Right lobe of liver (tissue), 4 donors: Measurements from ENCODE around the gene MAFB.

Source experiments
- POLR2A ChIP-seq: fragments of 450-650 bp; IDR thresholded peaks from one replicate; pipeline ENCODE4 v1.6.1; 2017; ENCODE audit warnings: antibody characterized with exemption, mild to moderate bottlenecking
- TF ChIP-seq, protein P1 (sequence below), 4 donors: fragments of 200-600 bp in 3 of 4; fragments of 450-650 bp in 1 of 4; IDR thresholded peaks; one replicate each; pipeline versions ENCODE4 v1.5.1 to v1.8.0; 2016 to 2022; ENCODE audit warnings: antibody characterized with exemption in 4 of 4, mild to moderate bottlenecking in 2 of 4
- donor health status: DM: no; HTN: no; CAD: no.
- donor health status: DM: no; HTN: no; CAD: no.
- donor health status: DM: no; HTN: yes; CAD: no.

DNA sequence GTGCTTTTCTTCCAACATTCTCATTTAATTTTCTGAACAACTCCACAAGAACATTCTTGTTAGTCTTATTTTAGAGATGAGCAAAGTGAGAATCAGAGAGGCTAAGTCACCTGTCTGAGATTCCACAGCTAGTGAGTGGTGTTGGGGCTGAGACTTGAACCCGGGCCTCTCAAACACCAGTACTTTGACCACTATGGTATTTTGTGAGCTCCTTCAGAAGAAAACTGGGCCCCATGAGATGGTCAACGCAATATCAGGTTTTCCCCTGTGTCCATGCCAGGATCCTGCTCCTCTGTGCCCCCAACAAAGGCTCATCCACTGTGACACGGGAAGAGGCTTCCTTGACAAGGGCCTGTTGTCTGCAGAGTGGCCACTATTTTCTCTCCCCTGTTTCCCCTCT is 51.9 kb downstream of the MAFB start:
- TF ChIP-seq, protein P1, sequence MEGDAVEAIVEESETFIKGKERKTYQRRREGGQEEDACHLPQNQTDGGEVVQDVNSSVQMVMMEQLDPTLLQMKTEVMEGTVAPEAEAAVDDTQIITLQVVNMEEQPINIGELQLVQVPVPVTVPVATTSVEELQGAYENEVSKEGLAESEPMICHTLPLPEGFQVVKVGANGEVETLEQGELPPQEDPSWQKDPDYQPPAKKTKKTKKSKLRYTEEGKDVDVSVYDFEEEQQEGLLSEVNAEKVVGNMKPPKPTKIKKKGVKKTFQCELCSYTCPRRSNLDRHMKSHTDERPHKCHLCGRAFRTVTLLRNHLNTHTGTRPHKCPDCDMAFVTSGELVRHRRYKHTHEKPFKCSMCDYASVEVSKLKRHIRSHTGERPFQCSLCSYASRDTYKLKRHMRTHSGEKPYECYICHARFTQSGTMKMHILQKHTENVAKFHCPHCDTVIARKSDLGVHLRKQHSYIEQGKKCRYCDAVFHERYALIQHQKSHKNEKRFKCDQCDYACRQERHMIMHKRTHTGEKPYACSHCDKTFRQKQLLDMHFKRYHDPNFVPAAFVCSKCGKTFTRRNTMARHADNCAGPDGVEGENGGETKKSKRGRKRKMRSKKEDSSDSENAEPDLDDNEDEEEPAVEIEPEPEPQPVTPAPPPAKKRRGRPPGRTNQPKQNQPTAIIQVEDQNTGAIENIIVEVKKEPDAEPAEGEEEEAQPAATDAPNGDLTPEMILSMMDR (IDR thresholded peaks at IDR 0.05) = no peak
- TF ChIP-seq POLR2A = no peak
